GM21576 (cell line): Measurements from ENCODE around the gene NDC1.
"Not testable (repeated sequence)": the region's sequence is repeated elsewhere in the genome, so short reads cannot be mapped to it uniquely, and the experiment has no call there.

Experiments
- ATAC-seq: cut with Tn5 transposase; IDR thresholded peaks from one replicate; pipeline ENCODE4 v1.9.1; 2021; ENCODE audit warnings: mild to moderate bottlenecking, moderate library complexity; ENCODE audit not compliant: unreplicated experiment

The NDC1 gene

DNA sequence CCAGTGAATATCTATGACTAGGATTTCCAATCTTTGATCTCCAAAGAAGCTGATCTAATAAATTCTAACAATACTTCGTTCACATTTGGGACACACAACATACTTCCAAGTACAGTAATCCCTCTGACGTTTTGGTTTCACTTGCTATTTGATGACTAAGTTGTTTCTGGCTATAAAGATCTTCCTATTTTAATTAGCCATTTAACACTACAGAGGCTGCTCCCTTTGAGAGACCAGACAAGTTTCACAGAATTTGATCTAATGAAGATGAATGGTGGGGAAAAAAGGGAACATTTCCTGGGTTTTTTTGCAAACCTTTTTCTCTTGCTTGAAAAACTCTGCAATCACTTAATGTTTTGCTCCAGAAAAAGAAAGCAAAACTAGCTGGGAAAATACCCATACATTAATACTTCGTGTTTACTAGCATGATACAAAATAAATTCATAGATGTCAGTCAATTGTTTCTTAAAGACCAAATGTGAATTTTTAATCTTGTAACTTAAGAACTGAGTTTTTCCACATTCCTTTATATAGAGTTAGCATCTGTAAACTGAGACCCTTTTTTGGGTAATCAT is 71.2 kb downstream of the NDC1 start:
- no peak for ATAC-seq

DNA sequence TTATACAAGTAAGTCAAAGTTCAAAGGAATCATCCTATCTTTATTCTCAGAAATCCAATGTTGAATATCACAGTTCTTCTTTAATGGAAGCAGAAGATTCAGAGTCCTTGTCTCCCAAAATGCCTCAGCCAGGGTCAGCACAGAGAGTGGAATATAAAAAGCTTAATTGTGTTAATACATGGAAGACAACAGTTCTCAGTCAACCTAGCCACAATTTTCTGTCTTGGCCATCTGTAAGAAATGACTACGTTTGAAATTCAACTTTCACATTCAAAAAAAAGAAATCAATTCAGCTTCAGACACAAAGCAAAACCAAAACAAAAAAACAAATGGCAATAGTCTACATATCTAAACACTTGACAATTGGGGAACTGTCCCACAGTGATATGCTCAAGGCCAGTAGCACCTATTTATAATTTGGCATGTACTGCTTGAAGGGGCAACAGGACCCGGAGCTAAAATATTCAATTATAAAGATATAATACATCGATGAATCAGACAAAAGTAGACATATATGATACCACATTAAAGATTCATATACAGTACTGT is 71.8 kb downstream of the NDC1 start:
- ATAC-seq = no peak

DNA sequence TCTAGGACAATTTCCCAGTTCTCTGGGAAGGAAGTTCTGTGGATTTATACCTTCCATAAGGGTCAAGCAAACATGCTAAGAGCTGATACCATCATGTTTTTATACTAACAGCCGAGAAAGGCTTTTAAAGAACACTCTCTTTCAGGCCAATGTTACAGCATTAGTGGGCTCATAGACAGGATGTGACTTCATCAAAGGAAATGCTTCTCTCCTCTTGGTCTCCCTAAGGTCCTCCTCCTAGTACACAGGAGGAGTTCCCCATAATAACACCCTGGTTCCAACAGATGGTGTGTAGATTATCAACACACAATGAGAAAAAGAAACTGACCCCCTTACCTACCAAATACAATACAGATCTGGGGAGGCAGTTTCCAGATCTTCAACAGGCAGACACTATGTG is 72.4 kb downstream of the NDC1 start:
- ATAC-seq = no peak

DNA sequence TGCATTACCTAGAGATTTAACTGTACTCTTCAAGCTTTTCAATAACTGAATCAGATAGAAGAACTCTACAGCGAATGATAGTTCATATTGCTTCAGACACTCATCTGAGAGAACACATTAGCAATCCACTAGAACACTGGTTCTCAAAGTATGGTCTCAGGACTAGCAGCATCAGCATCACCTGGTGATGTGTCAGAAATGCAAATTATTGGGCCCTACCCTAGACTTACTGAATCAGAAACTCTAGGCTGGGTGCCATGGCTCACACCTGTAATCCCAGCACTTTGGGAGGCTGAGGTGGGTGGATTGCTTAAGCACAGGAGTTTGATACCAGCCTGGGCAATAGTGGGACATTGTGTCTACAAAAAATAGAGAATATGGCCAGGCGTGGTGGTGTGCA is 74.2 kb downstream of the NDC1 start:
- ATAC-seq = no peak

DNA sequence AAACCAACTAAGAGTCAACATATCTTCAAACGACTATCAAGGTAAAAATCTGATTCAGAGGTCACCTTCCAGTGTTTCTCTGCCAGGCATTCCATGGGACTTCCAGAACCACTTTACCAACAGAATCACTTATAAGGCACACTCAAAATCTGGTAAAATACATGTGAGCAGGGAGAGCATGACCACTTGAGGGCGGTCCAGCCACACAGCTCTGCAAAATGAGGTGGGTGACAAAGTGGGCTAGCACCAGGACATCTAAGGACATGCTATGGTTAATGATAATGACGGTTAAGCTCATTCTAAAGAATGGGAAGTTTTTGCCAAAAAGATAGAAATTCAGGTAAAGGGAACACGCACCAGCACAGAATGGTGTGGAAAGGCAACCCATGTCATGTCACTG is 74.6 kb downstream of the NDC1 start:
- no peak for ATAC-seq

DNA sequence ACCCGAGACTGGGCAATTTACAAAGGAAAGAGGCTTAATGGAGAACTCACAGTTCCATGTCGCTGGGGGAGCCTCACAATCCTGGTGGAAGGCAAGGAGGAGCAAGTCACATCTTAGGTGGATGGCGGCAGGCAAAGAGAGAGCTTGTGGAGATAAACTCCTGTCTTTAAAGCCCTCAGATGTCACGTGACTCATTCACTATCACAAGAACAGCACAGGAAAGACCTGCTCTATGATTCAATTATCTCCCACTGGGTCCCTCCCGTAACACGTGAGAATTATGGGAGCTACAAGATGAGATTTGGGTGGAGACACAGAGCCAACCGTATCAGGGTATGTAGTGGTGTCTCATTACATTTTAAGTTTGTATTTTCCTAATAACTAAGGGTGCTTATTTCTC is 77.6 kb downstream of the NDC1 start:
- not testable (repeated sequence) for ATAC-seq

DNA sequence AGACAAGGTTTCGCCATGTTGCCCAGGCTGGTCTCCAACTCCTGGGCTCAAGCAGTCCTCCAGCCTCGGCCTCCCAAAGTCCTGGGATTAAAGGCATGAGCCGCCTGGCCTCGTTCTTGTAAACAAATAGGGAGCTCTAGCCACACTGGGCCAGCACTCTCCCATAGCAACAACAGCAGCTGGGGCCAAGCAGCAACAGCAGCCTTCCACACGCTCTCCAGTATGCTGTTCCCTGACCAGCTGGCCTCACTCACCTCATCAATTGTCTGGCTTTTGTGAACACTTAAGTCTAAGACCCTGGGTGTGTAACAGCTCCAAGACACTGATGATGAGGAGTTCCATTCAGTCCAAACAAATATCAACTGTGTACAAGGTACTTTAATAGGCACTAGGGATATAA is 82.2 kb downstream of the NDC1 start:
- no peak for ATAC-seq

DNA sequence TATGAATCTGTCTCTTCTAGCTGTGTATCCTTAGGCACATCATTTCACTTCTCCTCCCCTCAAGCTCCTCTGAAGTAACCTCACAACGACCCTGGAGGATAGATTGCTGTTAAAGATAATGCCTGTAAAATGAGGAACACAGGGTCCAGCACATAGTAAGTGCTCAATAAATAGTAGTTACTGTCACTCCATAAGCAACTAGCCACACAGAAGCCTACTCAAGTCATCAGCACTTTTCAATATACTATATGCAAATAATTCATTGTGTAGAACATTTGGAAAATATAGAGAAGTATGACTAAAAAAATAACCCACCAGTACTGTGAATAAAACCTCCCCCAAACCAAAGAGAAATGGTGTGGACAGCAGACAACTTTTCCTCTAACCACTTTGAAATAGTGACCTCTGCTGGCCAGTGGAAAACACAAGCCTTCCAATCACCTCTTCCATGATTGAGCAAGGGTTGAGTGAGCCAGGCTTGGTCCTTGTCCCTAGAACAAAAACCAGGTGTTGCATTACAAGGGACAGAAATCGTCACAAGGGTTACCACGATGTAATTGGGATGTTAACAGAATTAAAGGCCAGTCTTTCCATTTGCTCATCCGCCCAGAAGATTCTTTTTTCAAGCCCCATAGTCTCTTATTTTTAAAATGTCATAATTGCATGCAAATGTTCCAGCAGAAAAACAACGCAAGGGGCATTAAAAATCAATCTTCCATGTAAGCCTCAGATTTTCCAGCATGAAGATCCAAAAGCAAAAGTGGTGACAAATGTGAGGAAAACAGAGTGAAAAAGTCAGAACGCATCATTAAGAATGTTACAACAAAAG is 83.4 kb downstream of the NDC1 start:
- ATAC-seq = no peak

DNA sequence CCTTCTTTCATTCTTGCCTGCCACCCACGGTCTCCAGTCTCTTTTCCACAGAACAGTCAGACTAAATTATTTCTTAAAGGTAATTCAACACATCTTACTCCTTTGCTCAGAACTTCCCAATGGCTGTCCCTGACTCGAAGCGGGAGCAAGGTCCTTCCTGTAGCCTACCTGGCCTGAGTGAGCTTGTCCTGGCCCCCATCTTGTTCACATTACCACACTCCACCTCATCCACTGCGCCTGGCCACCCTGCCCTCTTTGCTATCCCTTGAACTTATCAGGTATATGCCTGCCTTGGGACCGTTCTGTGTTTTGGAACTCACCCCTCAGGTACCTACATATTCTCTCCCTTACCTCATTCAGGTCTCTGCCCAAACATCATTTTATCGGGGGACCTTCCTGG is 85.8 kb downstream of the NDC1 start:
- no peak for ATAC-seq

DNA sequence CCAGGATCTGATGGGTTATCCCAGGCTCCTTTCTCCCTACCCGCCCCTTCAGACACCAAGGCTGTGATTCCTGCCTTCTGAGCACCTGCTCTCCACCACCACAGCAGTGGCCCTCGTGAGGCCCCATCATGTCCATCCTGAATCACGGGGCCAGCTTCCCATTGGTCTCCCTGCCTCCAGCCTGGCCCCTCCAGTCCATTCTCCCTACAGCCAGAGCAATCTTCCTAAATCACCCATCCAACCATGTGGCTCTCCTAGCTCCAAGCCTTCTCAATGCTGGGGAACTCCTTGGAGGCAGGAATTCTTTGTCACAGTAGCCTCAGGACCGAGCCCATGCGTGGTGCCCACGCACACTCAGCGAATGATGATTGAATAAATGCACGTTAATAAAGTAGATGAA is 90.3 kb downstream of the NDC1 start:
- ATAC-seq = no peak

DNA sequence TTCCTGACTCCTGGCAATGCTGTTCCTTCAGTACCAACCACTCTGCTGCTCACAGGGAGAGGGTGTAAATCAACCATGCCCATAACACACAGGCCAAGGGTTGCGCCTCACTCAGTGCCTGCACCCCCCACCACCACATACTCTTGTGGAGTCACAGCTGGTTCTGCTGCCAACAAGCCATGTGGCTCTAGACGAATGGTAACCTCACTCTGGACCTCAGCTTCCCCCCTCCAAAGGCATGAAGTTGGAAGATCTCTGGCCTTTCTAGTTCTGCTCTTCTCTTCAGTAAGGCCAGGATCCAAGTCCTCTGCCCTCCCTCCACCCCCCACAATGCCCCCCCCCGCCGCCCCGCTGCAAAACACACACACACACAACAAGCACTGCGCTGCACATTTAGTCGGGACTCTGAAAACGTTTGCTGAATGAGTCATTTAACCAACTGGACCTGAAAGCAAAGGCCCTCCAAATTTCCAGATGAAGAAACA is 97.4 kb downstream of the NDC1 start:
- no peak for ATAC-seq

DNA sequence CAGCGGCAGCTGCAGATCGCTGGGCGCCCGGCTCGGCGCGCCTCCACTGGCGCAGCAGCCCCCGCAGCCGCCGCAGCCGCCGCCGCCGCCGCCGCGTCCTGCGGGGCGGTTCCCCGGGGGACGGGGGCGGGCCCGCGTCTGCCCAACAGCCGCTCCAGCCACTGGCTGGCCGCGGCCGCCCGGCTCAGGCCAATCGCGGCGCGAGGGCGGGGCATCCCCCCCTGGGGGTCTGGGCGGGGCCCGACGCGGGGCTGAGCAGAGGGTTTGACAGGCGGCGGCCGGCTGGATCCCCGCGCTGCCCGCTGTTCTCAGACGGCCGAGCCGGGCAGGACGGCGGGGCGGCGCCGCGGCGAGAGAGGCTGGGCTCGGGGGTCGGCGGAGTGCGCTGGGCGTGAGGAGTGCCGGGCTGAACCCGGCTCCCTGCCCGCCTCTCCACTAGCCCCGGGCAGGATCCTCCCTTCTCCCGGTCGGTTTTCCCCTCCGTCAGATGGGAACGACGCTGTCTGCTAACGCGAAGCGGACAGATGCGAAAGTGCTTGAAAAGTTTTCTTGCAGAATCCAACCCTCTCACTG is 98.9 kb downstream of the NDC1 start, which contains the start of gene GLIS1:
Gene GLIS1 (minus strand): TSS at position 56 of the 573 bp plus-strand sequence. CDS start 1,100 bp downstream, outside the sequence.
- peak; percentile 89 for ATAC-seq

DNA sequence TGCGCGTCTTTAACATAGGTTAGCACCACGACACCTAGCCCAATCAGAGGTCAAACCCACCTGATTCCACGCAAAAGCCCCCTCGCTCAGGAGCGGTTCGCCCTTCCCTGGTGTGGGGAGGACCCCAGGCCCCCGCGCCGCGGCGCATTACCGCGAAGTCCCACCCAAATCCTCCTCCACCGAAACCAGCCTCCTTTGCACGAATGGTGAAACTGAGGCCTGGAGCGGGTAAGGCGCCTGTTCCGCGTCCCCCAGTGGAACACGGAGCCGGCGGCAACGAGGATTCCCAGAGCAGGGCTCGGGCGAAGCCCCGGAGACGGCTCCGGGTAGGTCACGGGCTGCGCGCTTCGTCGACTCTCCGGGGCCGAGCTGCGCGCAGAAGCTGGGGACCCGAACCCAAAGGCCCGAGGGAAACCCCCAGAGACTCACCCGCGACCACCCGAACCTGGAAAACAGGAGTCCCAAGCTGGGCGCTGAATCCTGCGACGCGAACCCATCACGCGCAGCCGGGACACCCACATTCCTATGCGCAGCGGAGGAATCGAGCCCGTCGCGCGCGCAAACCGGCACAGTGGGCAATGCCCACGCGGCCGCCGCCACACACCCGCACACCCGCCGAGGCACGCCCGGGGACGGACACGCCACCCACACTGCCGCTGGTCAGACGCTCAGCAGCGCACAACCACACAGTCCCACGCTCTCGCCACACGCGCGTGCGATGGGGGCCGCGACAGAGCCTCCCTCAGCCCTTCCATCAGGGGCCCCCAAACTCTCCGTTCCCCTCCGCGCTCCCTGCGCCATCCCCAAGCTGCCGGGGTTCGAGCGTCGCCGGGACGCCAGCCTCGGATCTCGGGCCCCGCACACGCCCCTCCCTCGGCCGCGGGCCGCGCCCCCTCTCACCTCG is 99.6 kb downstream of the NDC1 start:
- peak; percentile 10 for ATAC-seq

DNA sequence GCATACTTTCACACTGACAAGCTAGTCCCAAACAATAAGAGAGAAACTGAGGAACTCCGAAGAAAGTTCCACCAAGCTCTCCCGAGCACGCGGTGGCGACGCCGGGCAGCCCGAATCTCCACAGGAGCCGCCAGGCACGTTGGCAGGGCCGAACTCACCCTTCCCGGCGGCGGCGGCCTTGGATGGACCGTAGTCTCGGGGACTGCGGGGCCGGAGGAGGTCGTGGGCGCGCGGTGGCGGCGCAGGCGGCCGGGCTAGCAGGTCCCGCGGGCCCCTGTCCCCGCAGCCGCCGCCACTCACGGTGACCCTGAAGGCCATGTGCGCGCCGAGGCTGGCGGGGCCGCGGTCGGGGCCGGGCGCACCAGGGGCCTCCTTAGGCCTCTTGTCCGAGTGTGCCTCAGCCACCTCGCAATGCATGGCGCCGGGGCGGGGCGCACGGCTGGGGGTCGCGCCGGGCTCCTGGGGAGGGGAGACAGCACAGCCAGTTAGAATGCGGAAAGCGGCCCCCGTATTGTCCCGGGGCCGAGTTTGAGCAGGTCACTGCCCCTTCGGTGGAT is 100.4 kb downstream of the NDC1 start:
- ATAC-seq = no peak

DNA sequence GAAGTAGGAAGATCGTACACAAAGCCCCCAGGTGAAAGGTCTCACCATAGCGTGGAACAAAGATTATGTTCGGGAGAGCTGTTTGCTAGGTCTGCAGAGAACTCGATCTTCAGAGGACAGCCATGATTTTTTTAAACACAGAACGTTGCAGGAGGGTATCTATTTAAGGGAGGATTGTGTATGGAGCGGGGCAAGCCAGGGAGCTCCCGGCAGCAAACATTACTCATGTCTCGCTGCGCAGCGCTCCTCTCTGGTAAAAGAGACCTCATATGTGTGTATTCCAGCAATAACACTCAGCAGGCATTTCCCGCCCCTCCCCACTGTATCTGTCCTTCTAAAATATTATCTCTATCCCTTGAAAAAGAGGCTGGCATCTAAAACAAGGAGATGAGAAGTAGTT is 101.8 kb downstream of the NDC1 start:
- no peak for ATAC-seq

DNA sequence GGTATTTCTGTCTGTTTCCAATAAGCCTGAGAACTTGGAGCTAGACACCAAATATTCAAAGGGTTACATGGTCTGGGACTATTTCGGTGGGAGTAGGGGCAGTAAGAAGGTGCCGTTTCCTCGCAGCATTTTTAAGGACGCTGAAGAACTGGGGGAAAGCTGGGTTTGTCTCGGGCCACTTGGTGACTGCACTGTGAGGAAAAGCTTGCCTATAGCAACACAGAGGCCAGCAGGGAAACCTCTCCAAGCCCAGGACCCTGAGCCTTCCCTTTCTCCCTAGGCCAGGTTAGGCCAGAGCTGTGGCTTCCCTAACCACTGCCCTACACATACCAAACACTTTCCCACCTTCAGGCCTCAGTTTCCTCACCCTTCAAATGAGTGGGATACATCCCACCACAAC is 102.4 kb downstream of the NDC1 start:
- ATAC-seq = no peak

DNA sequence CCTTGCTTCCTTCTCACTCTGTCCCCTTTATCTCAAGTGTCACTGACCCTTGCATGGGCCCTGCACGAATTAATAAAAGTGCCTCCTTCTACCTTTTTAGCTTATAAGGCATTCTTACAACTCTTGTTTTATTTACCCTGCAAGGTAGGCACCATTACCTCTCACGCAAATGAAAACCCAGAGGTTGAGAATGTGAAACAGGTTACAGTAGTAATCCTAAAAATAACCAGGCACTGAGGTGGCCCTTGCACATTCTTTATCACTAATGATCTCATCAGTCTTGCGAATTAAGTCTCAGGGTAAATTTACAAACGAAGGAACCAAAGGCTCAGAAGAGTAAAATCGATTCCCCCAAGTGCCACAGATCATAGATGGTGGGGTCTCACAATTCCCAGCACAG is 102.8 kb downstream of the NDC1 start:
- no peak for ATAC-seq

DNA sequence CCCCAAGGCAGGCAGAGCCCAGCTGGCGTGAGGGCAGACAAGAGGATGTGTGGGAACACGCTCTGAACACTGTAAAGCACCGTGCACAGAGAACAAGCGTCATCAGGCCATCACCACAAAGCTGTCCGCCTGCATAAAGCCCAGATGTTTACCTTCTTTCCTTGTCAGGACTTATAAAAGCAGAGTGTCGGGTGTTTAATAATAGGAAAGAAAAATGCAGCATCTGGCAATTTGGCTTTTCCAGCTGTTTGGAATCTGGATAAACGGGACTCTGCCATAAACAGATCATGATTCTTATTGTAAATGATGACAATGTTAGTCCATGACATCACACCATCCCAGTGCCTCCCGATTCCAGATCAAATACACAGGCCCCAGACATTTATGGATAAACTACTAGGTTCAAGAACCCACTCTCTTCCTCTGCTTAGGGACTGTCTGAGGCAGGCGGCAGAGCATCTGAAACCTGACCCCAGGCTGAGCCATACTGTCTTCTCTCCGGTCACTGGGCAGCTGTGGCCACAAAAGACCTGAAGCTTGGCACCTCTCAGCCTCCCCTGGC is 103.4 kb downstream of the NDC1 start:
- ATAC-seq = no peak

DNA sequence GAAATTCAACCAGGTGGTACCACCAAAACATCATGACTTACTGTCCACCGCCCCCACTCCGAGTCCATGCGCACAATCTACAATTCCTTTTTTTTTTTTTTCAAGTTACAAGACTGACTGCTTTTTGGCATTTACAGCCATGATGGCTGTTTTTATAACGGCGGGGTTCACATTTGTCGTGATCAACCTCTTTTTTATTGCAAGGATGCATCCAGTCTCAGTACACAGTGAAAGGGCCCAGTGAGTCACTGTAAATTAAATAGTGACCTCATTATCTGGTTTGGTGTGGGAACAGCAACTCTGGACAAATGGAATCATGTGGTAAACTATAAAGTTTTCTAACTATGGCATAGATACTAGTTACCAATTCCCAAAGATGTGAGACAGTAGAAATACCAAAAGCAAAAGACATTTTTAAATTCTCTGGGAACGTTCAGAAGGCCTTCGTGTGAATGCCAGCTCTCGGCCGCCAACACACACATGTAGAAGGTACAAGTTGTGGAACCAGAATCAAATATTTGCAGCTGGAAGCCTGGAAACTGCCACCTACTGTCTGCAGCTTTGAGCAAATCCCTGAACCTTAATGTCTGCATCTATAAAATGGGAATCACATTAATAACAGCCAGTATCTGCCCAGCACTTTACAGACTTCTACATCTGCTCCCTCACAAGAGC is 104.0 kb downstream of the NDC1 start:
- no peak for ATAC-seq
